Mucosa of stomach (tissue), 1 donor: ENCODE results near the gene TET1.
"Not testable (repeated sequence)": the region's sequence is repeated elsewhere in the genome, so short reads cannot be mapped to it uniquely, and the experiment has no call there.

Experiments
- H3K27me3 ChIP-seq: one replicate; pipeline ENCODE4 v1.7.0; 2013; ENCODE audit warnings: mild to moderate bottlenecking, low read length; ENCODE audit not compliant: control insufficient read depth, insufficient read depth
- H3K36me3 ChIP-seq: one replicate; pipeline ENCODE4 v1.7.0; 2013; ENCODE audit warnings: low read length; ENCODE audit not compliant: control insufficient read depth, insufficient read depth
- H3K4me1 ChIP-seq: one replicate; pipeline ENCODE4 v1.7.0; 2013; ENCODE audit warnings: mild to moderate bottlenecking, low read length; ENCODE audit not compliant: control insufficient read depth, insufficient read depth
- H3K4me3 ChIP-seq: one replicate; pipeline ENCODE4 v1.7.0; 2013; ENCODE audit warnings: low read length
- H3K9ac ChIP-seq: one replicate; pipeline ENCODE4 v1.7.0; 2013; ENCODE audit warnings: mild to moderate bottlenecking, low read length, moderate library complexity
- H3K9me3 ChIP-seq: one replicate; pipeline ENCODE4 v1.7.0; 2013; ENCODE audit warnings: mild to moderate bottlenecking, low read length, moderate library complexity; ENCODE audit not compliant: control insufficient read depth
- donor health status: Pancreatic carcinoma.

Gene TET1

DNA sequence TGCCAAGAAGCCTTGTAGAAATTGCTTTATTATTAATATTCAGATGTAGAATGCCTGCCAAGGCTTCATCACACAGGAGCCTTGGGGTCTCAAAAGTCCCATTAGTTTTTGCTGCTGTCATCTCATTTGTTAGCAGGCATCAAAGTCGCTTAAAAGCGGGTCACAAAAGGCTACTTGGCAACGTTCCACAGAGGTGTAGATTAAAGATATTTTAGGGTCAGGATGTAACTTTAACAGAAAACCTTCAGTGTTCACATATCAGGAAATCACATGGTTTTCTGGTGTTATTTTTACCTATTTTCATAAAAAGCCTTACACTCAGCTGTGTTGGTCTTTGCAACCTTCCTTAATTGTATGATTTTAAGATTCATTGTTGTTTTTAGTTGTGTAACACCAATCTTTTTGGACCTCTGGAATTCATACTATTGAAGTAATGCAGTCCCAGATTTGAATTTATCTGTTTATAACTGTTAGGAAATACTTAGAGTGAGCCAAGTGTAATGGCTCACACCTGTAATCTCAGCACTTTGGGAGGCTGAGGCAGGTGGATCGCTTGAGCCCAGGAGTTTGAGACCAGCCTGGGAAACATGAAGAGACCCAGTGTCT is 65.3 kb downstream of the TET1 start:
- no peaks in the 10 kb centered on the region for H3K9me3 ChIP-seq
- H3K9ac ChIP-seq, result no peak overlapping the region
- no peak overlapping the region for H3K4me3 ChIP-seq
- H3K4me1 ChIP-seq, result no peaks in the 10 kb centered on the region
- H3K27me3 ChIP-seq, result no peaks in the 10 kb centered on the region
- no peaks in the 10 kb centered on the region for H3K36me3 ChIP-seq

DNA sequence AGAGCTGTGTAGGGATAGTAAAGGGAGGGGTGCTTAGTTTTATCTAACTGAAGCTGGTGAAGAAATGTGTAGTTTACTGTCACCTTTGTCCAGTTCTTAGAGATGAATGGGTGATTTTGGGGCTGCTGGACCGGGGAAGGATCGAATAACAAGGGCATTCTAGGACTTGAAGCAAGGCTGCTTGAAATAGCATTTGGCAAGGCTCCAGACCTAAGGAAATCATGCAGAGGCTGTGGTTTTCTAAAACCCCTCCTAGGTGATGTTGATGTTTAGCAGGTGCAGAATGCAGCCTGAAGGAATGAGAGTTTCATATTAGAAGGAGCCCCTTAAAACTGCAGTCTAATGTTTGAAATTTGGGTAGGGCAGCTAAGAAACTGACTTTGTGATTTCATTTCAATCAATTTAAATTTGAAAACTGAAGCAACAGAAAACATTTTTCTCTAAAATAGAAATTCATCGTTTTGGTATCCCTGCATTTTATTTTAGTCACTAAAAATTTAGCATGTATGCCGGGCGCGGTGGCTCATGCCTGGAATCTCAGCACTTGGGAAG is 68.5 kb downstream of the TET1 start:
- Histone ChIP-seq H3K4me3 (no peak overlapping the region), H3K4me1 (no peaks in the 10 kb centered on the region), H3K9ac (no peak overlapping the region), H3K9me3 (no peaks in the 10 kb centered on the region), H3K36me3 (no peaks in the 10 kb centered on the region), H3K27me3 (no peaks in the 10 kb centered on the region)

DNA sequence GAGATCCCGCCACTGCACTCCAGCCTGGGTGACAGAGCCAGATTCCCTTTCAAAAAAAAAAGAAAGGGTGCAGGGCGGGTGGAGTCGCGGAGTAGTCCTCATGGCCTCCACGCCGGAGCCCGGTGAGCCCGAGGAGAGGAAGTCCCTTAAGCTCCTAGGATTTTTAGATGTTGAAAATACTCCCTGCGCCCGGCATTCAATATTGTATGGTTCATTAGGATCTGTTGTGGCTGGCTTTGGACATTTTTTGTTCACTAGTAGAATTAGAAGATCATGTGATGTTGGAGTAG is 72.1 kb downstream of the TET1 start:
- H3K4me1 ChIP-seq, H3K27me3 ChIP-seq, H3K9ac ChIP-seq, H3K4me3 ChIP-seq, H3K9me3 ChIP-seq, H3K36me3 ChIP-seq: not testable (repeated sequence)

- no peaks in the 10 kb centered on the region for H3K36me3 ChIP-seq
- no peaks in the 10 kb centered on the region for H3K4me1 ChIP-seq
- no peaks in the 10 kb centered on the region for H3K9me3 ChIP-seq
- H3K27me3 ChIP-seq, result no peaks in the 10 kb centered on the region
- no peak overlapping the region for H3K4me3 ChIP-seq
- H3K9ac ChIP-seq, result no peak overlapping the region
These were observed 73.1 kb downstream of the TET1 start for GRCh38 chr10:68633281-68633680.

- Histone ChIP-seq H3K9ac (no peak overlapping the region), H3K4me1 (no peaks in the 10 kb centered on the region), H3K4me3 (no peak overlapping the region), H3K27me3 (no peaks in the 10 kb centered on the region), H3K9me3 (no peaks in the 10 kb centered on the region), H3K36me3 (no peaks in the 10 kb centered on the region)
These were observed 73.8 kb downstream of the TET1 start for GRCh38 chr10:68633816-68634466.

- no peak overlapping the region for H3K4me3 ChIP-seq
- no peaks in the 10 kb centered on the region for H3K9me3 ChIP-seq
- no peaks in the 10 kb centered on the region for H3K36me3 ChIP-seq
- H3K9ac ChIP-seq, result no peak overlapping the region
- no peaks in the 10 kb centered on the region for H3K27me3 ChIP-seq
- H3K4me1 ChIP-seq, result no peaks in the 10 kb centered on the region
These were observed 76.2 kb downstream of the TET1 start for GRCh38 chr10:68636335-68636734.

GRCh38 chr10:68643550-68643949 is 83.4 kb downstream of the TET1 start:
- not testable (repeated sequence) for H3K27me3 ChIP-seq, H3K4me3 ChIP-seq, H3K36me3 ChIP-seq, H3K9ac ChIP-seq, H3K4me1 ChIP-seq, H3K9me3 ChIP-seq

GRCh38 chr10:68647672-68648341 is 87.7 kb downstream of the TET1 start:
- no peaks in the 10 kb centered on the region for H3K27me3 ChIP-seq
- H3K36me3 ChIP-seq, result no peaks in the 10 kb centered on the region
- no peak overlapping the region for H3K4me3 ChIP-seq
- no peak overlapping the region for H3K9ac ChIP-seq
- H3K9me3 ChIP-seq, result no peaks in the 10 kb centered on the region
- H3K4me1 ChIP-seq, result no peaks in the 10 kb centered on the region

GRCh38 chr10:68655620-68656126 is 95.5 kb downstream of the TET1 start:
- H3K9me3 ChIP-seq, result no peaks in the 10 kb centered on the region
- H3K4me3 ChIP-seq, result no peak overlapping the region

GRCh38 chr10:68665841-68666240 is 105.7 kb downstream of the TET1 start:
- Histone ChIP-seq H3K27me3 (no peaks in the 10 kb centered on the region), H3K36me3 (no peaks in the 10 kb centered on the region), H3K4me3 (no peak overlapping the region), H3K9me3 (no peaks in the 10 kb centered on the region), H3K4me1 (no peaks in the 10 kb centered on the region), H3K9ac (no peak overlapping the region)

More at GRCh38 chr10:68655620-68656126, 95.5 kb downstream of the TET1 start:
- no peak overlapping the region for H3K9ac ChIP-seq
- no peaks in the 10 kb centered on the region for H3K4me1 ChIP-seq
- H3K36me3 ChIP-seq, result no peaks in the 10 kb centered on the region
- H3K27me3 ChIP-seq, result no peaks in the 10 kb centered on the region

GRCh38 chr10:68666280-68666760 is 106.2 kb downstream of the TET1 start:
- no peaks in the 10 kb centered on the region for H3K36me3 ChIP-seq
- no peaks in the 10 kb centered on the region for H3K27me3 ChIP-seq
- no peaks in the 10 kb centered on the region for H3K4me1 ChIP-seq
- H3K9me3 ChIP-seq, result no peaks in the 10 kb centered on the region
- no peak overlapping the region for H3K4me3 ChIP-seq
- H3K9ac ChIP-seq, result no peak overlapping the region

DNA sequence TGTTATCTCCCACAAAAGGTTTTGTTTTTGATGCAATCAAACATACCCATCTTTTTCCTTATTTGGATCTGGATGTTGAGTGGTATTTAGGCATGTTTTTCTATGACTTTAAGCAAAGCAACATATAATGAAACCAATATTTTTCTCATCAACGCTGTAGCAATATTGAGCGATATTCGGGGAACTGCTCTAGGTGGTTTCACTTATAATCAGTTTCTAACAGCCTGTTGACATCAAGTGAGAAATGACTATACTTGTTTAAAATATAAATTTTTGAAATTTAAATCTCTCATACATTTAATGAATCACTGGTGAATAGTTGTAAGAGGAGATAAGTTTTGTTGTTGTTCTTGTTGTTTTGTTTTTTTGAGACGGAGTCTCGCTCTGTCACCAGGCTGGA is 108.1 kb downstream of the TET1 start:
- H3K4me1 ChIP-seq, result no peaks in the 10 kb centered on the region
- no peaks in the 10 kb centered on the region for H3K27me3 ChIP-seq
- no peaks in the 10 kb centered on the region for H3K36me3 ChIP-seq
- no peak overlapping the region for H3K4me3 ChIP-seq
- H3K9ac ChIP-seq, result no peak overlapping the region
- no peaks in the 10 kb centered on the region for H3K9me3 ChIP-seq
